ENCODE results near the gene THY1. TPM values are rescaled to one million over a fixed set of nuclear protein-coding genes. Genes with fewer than 3 reads are reported as not detected.
A peak's percentile ranks its signal among the peaks of the same experiment; 100 is the strongest.

Gene THY1
- total RNA-seq, 4 donors from 2014 or later, result 14.1 to 43.4 (median 30.6) TPM

- peak overlapping the region; percentile 17 to 30 (median 22) for H3K4me3 ChIP-seq (replicated peaks in 1 of 3)
- no peaks in the 10 kb centered on the region for H3K9me3 ChIP-seq
- intact Hi-C loops (cut with DNase I), result no loop called here
- WGBS, 2 donors, result 0 to 1% methylated on average over 44 to 47 of the region's 49 CpGs
- peak overlapping the region in 1 of 3 donors; percentile 79 for H3K27ac ChIP-seq
- peaks cover 55 to 62% of the 10 kb centered on the region in 2 donors for H3K4me1 ChIP-seq
- DNase-seq, result peak; percentile 52 to 60
- no peaks in the 10 kb centered on the region for H3K27me3 ChIP-seq
- no peaks in the 10 kb centered on the region for H3K36me3 ChIP-seq
- TF ChIP-seq, protein P1, sequence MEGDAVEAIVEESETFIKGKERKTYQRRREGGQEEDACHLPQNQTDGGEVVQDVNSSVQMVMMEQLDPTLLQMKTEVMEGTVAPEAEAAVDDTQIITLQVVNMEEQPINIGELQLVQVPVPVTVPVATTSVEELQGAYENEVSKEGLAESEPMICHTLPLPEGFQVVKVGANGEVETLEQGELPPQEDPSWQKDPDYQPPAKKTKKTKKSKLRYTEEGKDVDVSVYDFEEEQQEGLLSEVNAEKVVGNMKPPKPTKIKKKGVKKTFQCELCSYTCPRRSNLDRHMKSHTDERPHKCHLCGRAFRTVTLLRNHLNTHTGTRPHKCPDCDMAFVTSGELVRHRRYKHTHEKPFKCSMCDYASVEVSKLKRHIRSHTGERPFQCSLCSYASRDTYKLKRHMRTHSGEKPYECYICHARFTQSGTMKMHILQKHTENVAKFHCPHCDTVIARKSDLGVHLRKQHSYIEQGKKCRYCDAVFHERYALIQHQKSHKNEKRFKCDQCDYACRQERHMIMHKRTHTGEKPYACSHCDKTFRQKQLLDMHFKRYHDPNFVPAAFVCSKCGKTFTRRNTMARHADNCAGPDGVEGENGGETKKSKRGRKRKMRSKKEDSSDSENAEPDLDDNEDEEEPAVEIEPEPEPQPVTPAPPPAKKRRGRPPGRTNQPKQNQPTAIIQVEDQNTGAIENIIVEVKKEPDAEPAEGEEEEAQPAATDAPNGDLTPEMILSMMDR (IDR thresholded peaks at IDR 0.05), result no peak
- no peak for TF ChIP-seq POLR2A (IDR thresholded peaks at IDR 0.05)
Measured at GRCh38 chr11:119421941-119422808, 797 bp downstream of the THY1 start.

DNA sequence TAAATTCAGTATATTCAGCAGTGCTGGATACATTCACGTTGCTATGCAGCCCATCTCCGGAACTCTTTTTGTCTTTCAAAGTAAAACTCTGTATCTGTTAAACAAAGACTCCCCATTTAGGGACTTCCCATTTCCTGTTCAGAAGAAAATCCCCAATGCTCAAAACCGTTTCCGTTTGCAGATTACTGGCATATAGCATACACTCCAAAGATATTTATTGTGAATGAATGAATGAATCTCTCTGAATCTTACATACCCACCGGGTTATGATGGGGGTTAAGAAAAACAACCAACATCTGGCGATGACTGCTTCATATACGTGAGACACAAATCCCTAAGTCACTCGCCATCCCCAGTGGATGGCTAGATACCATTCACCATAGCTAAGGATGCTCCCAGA, 1.6 kb downstream of the THY1 start:
- Histone ChIP-seq H3K9me3 (no peaks in the 10 kb centered on the region), H3K4me1 (peaks cover 57 to 66% of the 10 kb centered on the region in 2 donors), H3K27me3 (no peaks in the 10 kb centered on the region), H3K27ac (peak overlapping the region; percentile 79 to 95 (median 91)), H3K36me3 (no peaks in the 10 kb centered on the region), H3K4me3 (replicated peaks in 1 of 3) (no peak overlapping the region)
- intact Hi-C loops (cut with DNase I), result no loop called here
- DNase-seq, result no peak
- 47 to 61% methylated on average over 8 of the region's 8 CpGs for WGBS, 2 donors
- no peak for TF ChIP-seq POLR2A (IDR thresholded peaks at IDR 0.05)
- TF ChIP-seq, protein P1 (IDR thresholded peaks at IDR 0.05), result no peak

DNA sequence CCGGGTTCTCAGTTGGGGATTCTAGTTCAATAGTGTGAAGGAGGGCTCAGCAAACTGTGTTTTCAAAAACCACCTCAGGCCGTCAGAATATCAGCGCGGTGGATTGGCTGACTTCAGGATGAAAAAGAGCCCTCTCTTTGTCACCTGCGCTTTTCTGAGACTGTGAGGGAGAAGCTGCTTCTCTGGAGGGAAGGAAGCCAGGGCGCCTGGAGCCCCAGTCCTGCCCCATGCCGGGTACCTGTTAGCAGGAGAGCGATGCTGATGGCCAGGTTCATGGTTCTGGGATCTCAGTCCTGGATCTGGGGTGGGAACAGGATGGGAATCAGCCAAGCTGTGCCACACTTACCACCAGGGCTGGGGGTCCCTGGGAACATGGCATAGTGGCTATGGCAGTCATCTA, 2.3 kb downstream of the THY1 start:
- Histone ChIP-seq H3K9me3 (no peaks in the 10 kb centered on the region), H3K27me3 (no peaks in the 10 kb centered on the region), H3K27ac (peak overlapping the region; percentile 79 to 95 (median 91)), H3K36me3 (no peaks in the 10 kb centered on the region), H3K4me1 (peaks cover 57 to 66% of the 10 kb centered on the region in 2 donors), H3K4me3 (replicated peaks in 1 of 3) (no peak overlapping the region)
- TF ChIP-seq POLR2A (IDR thresholded peaks at IDR 0.05), result no peak
- TF ChIP-seq, protein P1 (IDR thresholded peaks at IDR 0.05), result no peak
- DNase-seq, result peak in 1 of 2 donors; percentile 15
- intact Hi-C loops (cut with DNase I), result no loop called here
- WGBS, 2 donors, result 65 to 67% methylated on average over 8 of the region's 8 CpGs

DNA sequence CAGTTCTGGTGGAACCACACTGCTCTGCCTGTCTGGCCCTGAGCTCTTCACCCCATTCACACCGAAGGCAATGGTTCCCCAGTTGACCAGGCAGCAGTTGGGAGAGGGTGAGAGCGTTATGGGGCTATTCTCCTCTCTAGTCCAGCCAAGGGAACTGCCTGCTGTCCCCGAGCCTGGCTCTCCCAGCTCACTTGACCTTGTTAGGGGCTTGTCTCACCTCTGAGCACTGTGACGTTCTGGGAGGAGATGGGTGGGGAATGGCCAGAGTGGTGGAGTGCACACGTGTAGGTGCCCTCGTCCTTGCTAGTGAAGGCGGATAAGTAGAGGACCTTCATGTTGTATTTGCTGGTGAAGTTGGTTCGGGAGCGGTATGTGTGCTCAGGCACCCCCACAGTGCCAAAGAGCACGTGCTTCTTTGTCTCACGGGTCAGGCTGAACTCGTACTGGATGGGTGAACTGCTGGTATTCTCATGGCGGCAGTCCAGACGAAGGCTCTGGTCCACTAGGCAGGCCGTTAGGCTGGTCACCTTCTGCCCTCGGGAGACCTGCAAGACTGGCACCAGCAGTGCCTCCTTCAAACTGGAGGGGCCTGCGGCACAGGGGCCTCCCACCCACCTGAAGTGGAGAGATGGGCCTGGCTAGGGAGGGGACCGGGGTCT, 3.0 kb downstream of the THY1 start:
- peak; percentile 99 for DNase-seq
- no peaks in the 10 kb centered on the region for H3K9me3 ChIP-seq
- peak overlapping the region; percentile 79 to 95 (median 91) for H3K27ac ChIP-seq
- peaks cover 57 to 66% of the 10 kb centered on the region in 2 donors for H3K4me1 ChIP-seq
- intact Hi-C loops (cut with DNase I), result no loop called here
- H3K4me3 ChIP-seq (replicated peaks in 1 of 3), result no peak overlapping the region
- TF ChIP-seq, protein P1 (IDR thresholded peaks at IDR 0.05), result no peak
- TF ChIP-seq POLR2A (IDR thresholded peaks at IDR 0.05), result peak in 1 of 2 donors; percentile 46
- 35 to 51% methylated on average over 14 to 16 of the region's 18 CpGs for WGBS, 2 donors
- H3K27me3 ChIP-seq, result no peaks in the 10 kb centered on the region
- H3K36me3 ChIP-seq, result no peaks in the 10 kb centered on the region

Data from thyroid gland (tissue), 4 donors.